HG02798 (cell line): ENCODE data around the gene EEFSEC.

Experiments
- ATAC-seq: cut with Tn5 transposase; IDR thresholded peaks from one replicate; pipeline ENCODE4 v1.9.1; 2021; ENCODE audit warnings: mild to moderate bottlenecking; ENCODE audit not compliant: unreplicated experiment, poor library complexity

The EEFSEC gene

GRCh38 chr3:128399221-128399915, 246.1 kb downstream of the EEFSEC start:
- ATAC-seq, result no peak

DNA sequence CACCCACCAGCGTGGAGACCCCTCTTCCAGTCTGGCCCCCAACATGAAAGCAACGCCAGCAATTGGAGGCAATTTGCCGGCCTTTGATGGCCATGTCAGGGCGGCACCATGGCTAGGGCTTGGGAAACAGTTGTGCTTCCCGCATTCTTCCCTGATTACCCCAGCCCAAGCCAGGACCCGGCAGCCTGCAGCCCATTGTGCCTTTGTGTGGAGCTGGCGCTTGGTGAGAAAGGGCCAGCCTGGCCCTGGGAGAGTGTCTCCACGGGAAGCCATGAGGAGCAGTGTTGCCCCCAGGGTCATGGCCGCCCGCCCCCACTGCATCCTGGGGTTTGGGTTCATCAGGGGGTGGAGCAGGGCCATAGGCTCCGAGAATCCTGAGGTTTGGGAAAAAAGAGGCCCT, 247.4 kb downstream of the EEFSEC start:
- ATAC-seq, result no peak

- no peak for ATAC-seq
These were observed 249.0 kb downstream of the EEFSEC start for GRCh38 chr3:128402319-128402718.

GRCh38 chr3:128402998-128403397, 249.7 kb downstream of the EEFSEC start:
- no peak for ATAC-seq

DNA sequence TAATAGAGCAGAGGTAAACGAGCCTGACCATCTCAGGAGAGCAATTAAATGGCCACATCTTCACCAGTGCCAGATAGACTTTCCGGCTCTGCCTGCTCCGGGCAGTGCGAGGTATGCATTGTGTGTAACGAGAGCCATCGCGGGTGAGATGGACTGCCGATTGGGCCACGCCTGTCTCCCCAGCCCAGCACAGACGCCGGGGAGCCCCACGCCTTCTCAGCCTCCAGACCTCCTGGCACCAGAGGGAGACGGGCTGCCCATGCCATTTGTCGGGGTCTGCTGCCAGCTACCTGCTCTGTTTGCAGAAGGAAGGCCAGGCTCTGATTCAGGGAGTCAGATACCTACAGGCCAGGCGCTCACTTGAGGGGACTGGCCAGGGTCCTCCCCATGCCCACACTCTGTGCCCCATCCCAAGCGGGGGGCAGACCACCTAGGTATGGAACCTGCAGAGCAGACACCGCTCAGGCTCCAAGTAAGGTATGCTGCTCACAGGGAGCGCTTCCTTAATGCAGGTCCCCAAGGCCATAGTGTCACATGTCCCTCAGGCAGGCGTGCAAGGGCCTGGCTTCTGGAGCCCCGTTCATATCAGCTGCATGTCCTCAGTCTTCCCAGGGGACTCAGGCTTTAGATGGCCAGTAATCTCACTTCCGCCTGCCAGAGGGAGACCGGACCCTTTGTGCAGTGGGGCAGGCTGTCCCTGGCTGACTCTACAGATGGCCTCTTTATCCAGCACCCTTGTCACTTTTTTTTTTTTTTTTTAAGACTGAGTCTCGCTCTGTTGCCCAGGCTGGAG, 251.2 kb downstream of the EEFSEC start:
- no peak for ATAC-seq

GRCh38 chr3:128405554-128406277, 252.4 kb downstream of the EEFSEC start:
- no peak for ATAC-seq

- ATAC-seq, result no peak
These were observed 254.0 kb downstream of the EEFSEC start for GRCh38 chr3:128407247-128407646.

GRCh38 chr3:128408012-128408692, 254.9 kb downstream of the EEFSEC start:
- no peak for ATAC-seq

DNA sequence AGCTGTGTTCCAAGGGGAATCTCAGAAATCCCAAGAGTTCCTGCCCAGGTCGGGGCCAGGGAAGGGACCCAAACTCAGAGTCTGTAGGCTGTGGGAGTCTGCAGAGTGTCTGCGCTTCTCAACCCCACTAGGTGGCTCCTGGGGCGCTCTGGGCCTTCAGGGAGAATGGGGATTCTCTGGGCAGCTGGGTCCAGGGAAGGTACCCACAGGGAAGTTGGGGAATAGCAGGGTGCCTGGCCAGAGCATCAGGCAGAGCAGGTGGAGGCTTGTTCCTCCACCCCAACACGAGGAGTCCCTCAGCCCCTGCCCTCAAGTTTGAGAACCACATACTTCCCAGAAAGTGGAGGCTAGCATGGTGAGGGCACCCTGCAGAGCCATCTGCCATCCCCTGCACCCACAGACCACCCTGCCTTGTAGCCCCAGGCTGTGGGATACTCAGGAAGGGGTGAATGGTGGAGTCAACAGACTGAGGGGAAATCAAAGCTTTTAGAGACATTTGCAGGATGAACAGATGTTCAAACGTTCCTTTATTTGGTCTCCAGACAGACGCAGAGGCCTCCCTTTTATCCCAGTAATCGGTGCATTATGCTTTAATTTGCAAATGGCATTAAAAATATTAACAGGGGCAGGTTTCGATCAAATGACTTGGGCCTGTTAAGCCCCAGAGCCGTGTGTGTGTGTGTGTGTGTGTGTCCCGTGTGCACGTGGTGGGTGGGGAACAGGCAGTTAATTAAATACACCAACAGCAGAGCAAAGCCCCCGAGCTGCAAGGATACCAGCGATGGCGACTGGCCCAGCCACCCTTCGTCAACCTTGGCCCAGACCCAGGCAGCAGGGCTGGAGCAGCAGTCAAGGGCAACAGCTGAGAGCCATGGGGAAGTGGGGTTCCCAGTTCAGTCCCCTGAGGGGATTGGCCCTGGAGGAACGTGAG, 255.7 kb downstream of the EEFSEC start:
- no peak for ATAC-seq

DNA sequence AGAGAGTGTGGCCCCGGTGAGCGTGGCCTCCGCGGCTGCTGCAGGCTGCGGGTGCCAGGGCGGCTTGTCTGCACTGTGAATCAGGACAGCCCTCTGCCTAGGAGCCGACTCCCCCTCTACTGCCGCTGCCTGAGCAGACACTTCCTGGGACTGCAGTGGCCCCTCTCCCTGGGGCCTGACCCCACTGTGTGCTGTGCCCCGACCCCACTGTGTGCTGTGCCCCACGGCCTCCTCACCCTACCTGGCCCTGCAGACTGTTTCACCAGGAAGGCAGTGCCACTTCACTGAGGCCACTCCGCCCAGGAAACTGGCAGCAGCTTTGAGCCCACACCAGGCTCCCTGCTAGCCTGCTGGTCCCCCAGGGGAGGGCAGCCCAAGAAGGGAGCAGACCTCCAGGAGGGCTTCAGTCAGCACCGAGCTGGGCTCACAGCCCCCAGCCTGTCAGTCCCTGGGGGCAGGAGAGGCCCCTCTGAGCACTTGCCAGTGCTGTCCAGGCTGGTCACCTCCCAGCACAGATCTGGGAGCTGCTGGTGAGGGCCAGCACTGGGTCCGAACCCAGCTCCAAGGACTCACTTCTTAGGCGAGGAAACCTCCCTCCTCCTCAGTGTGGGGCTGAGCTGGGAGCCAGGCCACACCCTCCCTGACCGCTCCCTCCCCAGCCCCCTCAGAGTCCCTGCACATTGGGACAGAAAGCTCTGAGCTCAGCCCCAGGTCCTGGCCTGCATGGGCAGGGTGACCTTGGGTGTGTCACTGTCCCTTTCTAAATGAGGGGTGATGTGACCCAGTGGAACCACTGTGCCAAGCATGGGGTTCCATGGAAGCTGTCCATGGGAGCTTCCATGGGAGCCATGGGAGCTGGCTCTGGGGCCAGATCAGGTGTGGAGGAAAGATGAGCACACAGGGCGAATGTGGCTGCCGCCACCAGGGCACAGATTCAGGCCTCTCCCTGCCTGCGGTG, 256.6 kb downstream of the EEFSEC start:
- ATAC-seq, result no peak

DNA sequence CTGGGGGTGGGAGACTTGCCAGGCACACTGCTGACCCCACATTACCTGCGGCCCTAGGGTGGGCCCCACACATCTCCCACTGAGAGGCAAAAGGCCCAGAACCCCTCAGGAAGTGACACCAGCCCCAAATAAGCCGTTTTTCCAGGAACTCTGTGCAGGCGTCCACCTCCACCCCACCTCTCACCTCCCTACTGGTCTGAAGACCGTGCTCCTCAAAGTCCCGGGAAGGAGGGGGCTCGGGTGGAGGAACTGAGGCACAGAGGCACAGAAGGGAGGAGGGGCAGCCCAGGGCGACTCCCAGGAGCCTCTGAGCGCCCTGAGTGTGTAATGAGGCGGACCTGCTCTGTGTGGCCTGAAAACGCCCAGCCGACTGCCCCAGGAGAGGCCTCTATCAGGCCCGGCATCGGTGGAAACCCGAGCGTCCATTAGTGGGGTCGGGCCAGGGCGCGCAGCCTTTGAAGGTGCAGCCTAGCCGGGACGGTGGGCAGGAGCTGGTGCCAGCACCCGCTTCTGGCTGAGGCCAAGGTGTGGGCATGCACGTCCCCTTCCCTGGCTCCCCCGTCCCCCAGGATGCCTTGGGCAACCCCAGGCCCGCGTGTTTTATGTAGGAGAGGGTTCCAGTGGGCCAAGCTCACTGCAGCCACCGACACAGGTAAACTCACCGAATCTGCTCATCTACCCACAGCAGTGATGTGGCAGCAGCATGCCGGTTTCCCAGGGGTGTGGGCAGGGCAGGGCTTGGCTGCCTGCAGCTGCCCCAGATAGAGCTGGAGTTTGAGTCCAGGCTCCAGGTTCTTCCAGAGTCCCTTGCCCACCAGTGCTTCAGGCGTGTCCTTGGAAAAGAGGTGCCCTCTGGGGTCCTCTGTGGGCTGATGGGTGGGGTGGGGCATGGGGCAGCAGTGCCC, 257.6 kb downstream of the EEFSEC start:
- no peak for ATAC-seq

GRCh38 chr3:128411574-128412064, 258.3 kb downstream of the EEFSEC start:
- ATAC-seq, result no peak

- ATAC-seq, result no peak
These were observed 259.1 kb downstream of the EEFSEC start for GRCh38 chr3:128412180-128413002.

DNA sequence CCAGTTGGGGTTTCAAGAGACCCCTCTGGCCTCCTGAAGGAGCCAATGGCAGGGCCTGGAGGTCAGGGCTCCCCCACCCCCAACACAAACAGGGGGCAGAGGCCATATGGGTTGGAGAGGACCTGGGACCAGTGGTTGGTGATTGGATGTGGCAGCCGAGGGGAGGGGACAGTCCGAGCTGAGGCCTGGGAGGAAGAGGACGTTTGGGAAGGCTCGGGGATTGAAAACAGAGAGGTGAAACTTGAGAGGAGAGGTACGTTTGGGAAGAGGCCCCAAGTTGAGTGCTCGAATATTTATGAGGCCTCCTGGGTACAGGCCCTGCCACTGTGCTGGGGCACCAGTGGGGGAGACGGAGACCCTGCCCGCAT, 259.7 kb downstream of the EEFSEC start:
- ATAC-seq, result no peak

- no peak for ATAC-seq
These were observed 260.3 kb downstream of the EEFSEC start for GRCh38 chr3:128413413-128414205.
